Caco-2 (cell line): ENCODE measurements around the gene PCBP3. TPM values are rescaled to one million over a fixed set of nuclear protein-coding genes. Genes with fewer than 3 reads are reported as not detected.

ENCODE experiments used
- BruUV-seq: library from RNA; stranded (reverse); fragments of 400-500 nt; replicated peaks from 2 replicates; lab custom pipeline; 2021; lab: Mats Ljungman, UMichigan
- CTCF ChIA-PET: fragments of 300-600 bp; sonication (Branson Sonifier 250); formaldehyde crosslinking; loops from one replicate; lab custom pipeline; 2022; ENCODE audit warnings: antibody characterized with exemption; lab: Charles Lee
- POLR2A ChIA-PET: fragments of 300-600 bp; sonication (Branson Sonifier 250); formaldehyde crosslinking; loops from one replicate; lab custom pipeline; 2022; ENCODE audit warnings: antibody characterized with exemption; lab: Charles Lee
- DNase-seq, 2 experiments: peaks; one replicate each; pipeline versions ENCODE4 v3.0.0 to v3.0.0-alpha.2; 2020 to 2022
- H3K27me3 ChIP-seq: replicated peaks from 2 replicates; pipeline ENCODE4 v1.6.0; 2011; ENCODE audit warnings: low read length; ENCODE audit not compliant: control insufficient read depth, insufficient read depth
- H3K36me3 ChIP-seq: 2 replicates; pipeline ENCODE4 v1.5.1; 2011; ENCODE audit warnings: low read length; ENCODE audit not compliant: control insufficient read depth, insufficient read depth
- H3K4me1 ChIP-seq: fragments of 250-450 bp; sonication (Bioruptor Pico); 2 replicates; pipeline ENCODE4 v1.5.1; 2020; ENCODE audit warnings: mild to moderate bottlenecking
- H3K4me3 ChIP-seq: 2 replicates; pipeline ENCODE4 v1.5.1; 2011; ENCODE audit warnings: low read depth, mild to moderate bottlenecking, control low read depth, low read length
- H3K9me3 ChIP-seq: fragments of 250-450 bp; sonication (Bioruptor Pico); 2 replicates; pipeline ENCODE4 v1.5.1; 2020; ENCODE audit warnings: mild to moderate bottlenecking, moderate library complexity
- H3K27ac Mint-ChIP-seq: one replicate; pipeline ENCODE4 v1.8.0; 2022; ENCODE audit warnings: mixed read lengths; ENCODE audit not compliant: unreplicated experiment
- H3K27me3 Mint-ChIP-seq: one replicate; pipeline ENCODE4 v1.8.0; 2022; ENCODE audit warnings: mixed read lengths; ENCODE audit not compliant: insufficient read depth, unreplicated experiment
- H3K36me3 Mint-ChIP-seq: one replicate; pipeline ENCODE4 v1.8.0; 2022; ENCODE audit warnings: mild to moderate bottlenecking, mixed read lengths; ENCODE audit not compliant: insufficient read depth, unreplicated experiment
- H3K4me1 Mint-ChIP-seq: one replicate; pipeline ENCODE4 v1.8.0; 2022; ENCODE audit warnings: low read depth, mixed read lengths; ENCODE audit not compliant: unreplicated experiment
- H3K4me3 Mint-ChIP-seq: one replicate; pipeline ENCODE4 v1.8.0; 2022; ENCODE audit warnings: mild to moderate bottlenecking, moderate library complexity, mixed read lengths; ENCODE audit not compliant: unreplicated experiment
- H3K9me3 Mint-ChIP-seq: one replicate; pipeline ENCODE4 v1.8.0; 2022; ENCODE audit warnings: mixed read lengths; ENCODE audit not compliant: unreplicated experiment
- intact Hi-C: fragments of 100-400 bp; cut with micrococcal nuclease; formaldehyde crosslinking; loops from one replicate; pipeline ENCODE4 v1.10.0; 2022; ENCODE audit not compliant: unreplicated experiment
- total RNA-seq: library from RNA; stranded (reverse); gene quantifications from 2 replicates; pipeline ENCODE4 v1.2.3, GENCODE V29; 2022
- TF ChIP-seq, protein P1 (sequence below), 2 experiments: fragments of 200-600 bp in 1 of 2; IDR thresholded peaks; 1 replicate in 1 of 2; 2 replicates in 1 of 2; pipeline versions ENCODE4 v1.5.1 to v1.8.0; 2011 to 2022; ENCODE audit warnings: antibody characterized with exemption in 1 of 2, control low read depth in 1 of 2, inconsistent platforms in 1 of 2, low read depth in 1 of 2, low read length in 1 of 2, mild to moderate bottlenecking in 1 of 2, moderate library complexity in 1 of 2; ENCODE audit not compliant: insufficient read depth in 1 of 2, severe bottlenecking in 1 of 2, unreplicated experiment in 1 of 2

The PCBP3 gene
- total RNA-seq, 1 experiment from 2014 or later = 0.75 TPM

DNA sequence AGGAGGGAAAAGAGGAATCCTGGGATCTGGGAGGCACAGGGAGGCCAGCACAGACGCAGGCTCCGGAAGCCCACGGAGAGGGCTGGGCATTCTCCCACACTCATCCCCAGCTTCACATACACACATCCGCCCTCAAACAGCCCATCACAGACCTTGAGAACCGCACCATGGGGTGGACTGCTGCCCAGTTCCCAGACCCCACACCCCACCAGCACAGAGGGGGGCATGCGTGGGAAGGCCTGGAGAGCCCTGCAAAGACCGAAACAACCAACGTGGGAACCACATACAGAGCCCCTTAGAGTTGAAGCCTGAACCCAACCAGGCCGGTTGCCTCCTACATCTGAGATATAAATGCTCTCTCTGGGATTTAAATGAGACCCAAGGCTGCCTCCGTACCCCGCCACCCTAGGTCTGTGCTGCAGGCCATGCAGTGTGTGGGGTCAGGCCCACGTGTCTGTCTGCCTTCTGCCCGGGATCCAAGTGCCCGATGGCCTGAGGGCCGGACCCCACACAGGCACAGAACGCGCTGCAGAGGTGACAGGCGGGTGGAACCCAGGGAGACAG lies 211.8 kb downstream of the PCBP3 start:
- no peaks in the 10 kb centered on the region for H3K4me1 Mint-ChIP-seq
- intact Hi-C loops = no loop called here
- H3K9me3 Mint-ChIP-seq = no peaks in the 10 kb centered on the region
- no peak for DNase-seq
- no peaks in the 10 kb centered on the region for H3K9me3 ChIP-seq
- no peak overlapping the region for H3K4me3 ChIP-seq
- no TSS peak for BruUV-seq
- CTCF ChIA-PET = no interaction called here
- no peak overlapping the region for H3K4me3 Mint-ChIP-seq
- TF ChIP-seq, protein P1, sequence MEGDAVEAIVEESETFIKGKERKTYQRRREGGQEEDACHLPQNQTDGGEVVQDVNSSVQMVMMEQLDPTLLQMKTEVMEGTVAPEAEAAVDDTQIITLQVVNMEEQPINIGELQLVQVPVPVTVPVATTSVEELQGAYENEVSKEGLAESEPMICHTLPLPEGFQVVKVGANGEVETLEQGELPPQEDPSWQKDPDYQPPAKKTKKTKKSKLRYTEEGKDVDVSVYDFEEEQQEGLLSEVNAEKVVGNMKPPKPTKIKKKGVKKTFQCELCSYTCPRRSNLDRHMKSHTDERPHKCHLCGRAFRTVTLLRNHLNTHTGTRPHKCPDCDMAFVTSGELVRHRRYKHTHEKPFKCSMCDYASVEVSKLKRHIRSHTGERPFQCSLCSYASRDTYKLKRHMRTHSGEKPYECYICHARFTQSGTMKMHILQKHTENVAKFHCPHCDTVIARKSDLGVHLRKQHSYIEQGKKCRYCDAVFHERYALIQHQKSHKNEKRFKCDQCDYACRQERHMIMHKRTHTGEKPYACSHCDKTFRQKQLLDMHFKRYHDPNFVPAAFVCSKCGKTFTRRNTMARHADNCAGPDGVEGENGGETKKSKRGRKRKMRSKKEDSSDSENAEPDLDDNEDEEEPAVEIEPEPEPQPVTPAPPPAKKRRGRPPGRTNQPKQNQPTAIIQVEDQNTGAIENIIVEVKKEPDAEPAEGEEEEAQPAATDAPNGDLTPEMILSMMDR (IDR thresholded peaks at IDR 0.05; ENCODE audit: insufficient read depth in 1 of 2, low read depth in 1 of 2, low read length in 1 of 2, severe bottlenecking in 1 of 2, unreplicated experiment in 1 of 2) = no peak
- H3K27ac Mint-ChIP-seq = no peak overlapping the region
- H3K4me1 ChIP-seq = no peaks in the 10 kb centered on the region
- POLR2A ChIA-PET = no interaction called here
- no peaks in the 10 kb centered on the region for H3K36me3 ChIP-seq
- no peaks in the 10 kb centered on the region for H3K27me3 ChIP-seq
- no peaks in the 10 kb centered on the region for H3K36me3 Mint-ChIP-seq
- H3K27me3 Mint-ChIP-seq = peaks cover 19% of the 10 kb centered on the region

DNA sequence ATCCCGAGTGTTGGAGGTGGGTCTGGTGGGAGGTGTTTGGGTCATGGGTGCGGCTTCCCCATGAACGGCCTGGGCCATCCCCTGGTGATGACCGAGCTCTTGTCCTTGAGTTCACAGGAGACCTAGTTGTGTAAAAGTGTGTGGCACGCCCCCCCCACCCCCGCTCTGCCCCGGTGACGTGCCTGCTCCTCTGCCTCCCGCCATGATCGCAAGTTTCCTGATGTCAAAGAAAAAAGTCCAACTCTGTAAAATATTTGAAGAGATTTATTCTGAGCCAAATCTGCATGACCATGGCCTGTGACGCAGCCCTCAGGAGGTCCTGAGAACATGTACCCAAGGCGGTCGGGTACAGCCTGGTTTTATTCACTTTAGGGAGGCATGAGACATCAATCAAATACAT lies 212.9 kb downstream of the PCBP3 start:
- Mint-ChIP-seq H3K4me3 (no peak overlapping the region), H3K4me1 (no peaks in the 10 kb centered on the region), H3K27me3 (peaks cover 8% of the 10 kb centered on the region), H3K36me3 (no peaks in the 10 kb centered on the region), H3K27ac (no peak overlapping the region), H3K9me3 (no peaks in the 10 kb centered on the region)
- TF ChIP-seq, protein P1 (IDR thresholded peaks at IDR 0.05; ENCODE audit: insufficient read depth in 1 of 2, low read depth in 1 of 2, low read length in 1 of 2, severe bottlenecking in 1 of 2, unreplicated experiment in 1 of 2) = no peak
- ChIA-PET POLR2A (no interaction called here), CTCF (no interaction called here)
- Histone ChIP-seq H3K4me1 (no peaks in the 10 kb centered on the region), H3K4me3 (no peak overlapping the region), H3K36me3 (no peaks in the 10 kb centered on the region), H3K27me3 (no peaks in the 10 kb centered on the region), H3K9me3 (no peaks in the 10 kb centered on the region)
- intact Hi-C loops = no loop called here
- BruUV-seq = no TSS peak
- DNase-seq = no peak

DNA sequence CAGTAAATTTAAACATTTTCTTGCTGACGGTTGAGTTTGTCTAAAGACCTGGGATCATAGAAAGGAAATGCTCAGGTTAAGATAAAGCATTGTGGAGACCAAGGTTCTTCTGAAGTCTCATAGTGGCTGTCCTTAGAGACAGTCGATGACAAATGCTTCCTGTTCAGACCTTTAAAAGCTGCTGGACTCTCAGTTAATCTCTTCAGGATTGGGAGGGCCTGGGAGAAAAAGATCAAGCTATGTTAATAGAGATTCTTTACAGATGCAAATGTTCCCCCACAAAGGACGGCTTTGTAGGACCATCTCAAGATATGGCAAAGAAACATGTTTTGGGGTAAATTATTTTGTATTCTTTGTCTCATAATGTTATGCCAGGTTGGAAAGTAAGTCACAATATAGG lies 213.4 kb downstream of the PCBP3 start:
- ChIA-PET POLR2A (no interaction called here), CTCF (no interaction called here)
- Histone ChIP-seq H3K27me3 (no peaks in the 10 kb centered on the region), H3K4me3 (no peak overlapping the region), H3K36me3 (no peaks in the 10 kb centered on the region), H3K9me3 (no peaks in the 10 kb centered on the region), H3K4me1 (no peaks in the 10 kb centered on the region)
- no peak overlapping the region for H3K27ac Mint-ChIP-seq
- no peaks in the 10 kb centered on the region for H3K36me3 Mint-ChIP-seq
- intact Hi-C loops = no loop called here
- no peak overlapping the region for H3K4me3 Mint-ChIP-seq
- H3K27me3 Mint-ChIP-seq = peaks cover 8% of the 10 kb centered on the region
- BruUV-seq = no TSS peak
- no peak for DNase-seq
- H3K4me1 Mint-ChIP-seq = no peaks in the 10 kb centered on the region
- no peaks in the 10 kb centered on the region for H3K9me3 Mint-ChIP-seq
- TF ChIP-seq, protein P1 (IDR thresholded peaks at IDR 0.05; ENCODE audit: insufficient read depth in 1 of 2, low read depth in 1 of 2, low read length in 1 of 2, severe bottlenecking in 1 of 2, unreplicated experiment in 1 of 2) = no peak
